Testis (tissue), 5 donors: ENCODE measurements around the gene PBXIP1. TPM values are rescaled to one million over a fixed set of nuclear protein-coding genes. Genes with fewer than 3 reads are reported as not detected.

Source experiments
- DNase-seq: peaks from one replicate; pipeline ENCODE4 v3.0.0-alpha.2; 2019
- H3K27ac ChIP-seq, 2 donors: fragments of 200-600 bp; sonication (generic); one replicate each; pipeline ENCODE4 v1.5.1; 2019
- H3K27me3 ChIP-seq: fragments of 200-600 bp; sonication (generic); one replicate; pipeline ENCODE4 v1.5.1; 2019
- H3K36me3 ChIP-seq: fragments of 200-600 bp; sonication (generic); one replicate; pipeline ENCODE4 v1.5.1; 2017; ENCODE audit warnings: low read depth; ENCODE audit errors: missing control alignments
- H3K4me1 ChIP-seq: fragments of 200-600 bp; sonication (generic); one replicate; pipeline ENCODE4 v1.5.1; 2019
- H3K4me3 ChIP-seq, 2 donors: fragments of 200-600 bp; sonication (generic); one replicate each; pipeline ENCODE4 v1.5.1; 2017 to 2019
- H3K9me3 ChIP-seq: fragments of 200-600 bp; sonication (generic); one replicate; pipeline ENCODE4 v1.5.1; 2017
- POLR2A ChIP-seq: fragments of 450-650 bp; IDR thresholded peaks from one replicate; pipeline ENCODE4 v1.6.1; 2017; ENCODE audit warnings: antibody characterized with exemption, mild to moderate bottlenecking, moderate library complexity
- WGBS, 2 donors: methylation state at CpG; one replicate each; pipeline ENCODE4 v1.1.5; 2018; 5-methylcytosine and 5-hydroxymethylcytosine counted together
- intact Hi-C: fragments of 100-400 bp; cut with DNase I; formaldehyde crosslinking; loops from one replicate; pipeline ENCODE4 v1.15.1; 2023; ENCODE audit warnings: low total_unique reads
- long read RNA-seq, 2 donors: transcript quantifications; one replicate each; lab custom pipeline, GENCODE V29; 2026
- polyA plus RNA-seq: library from polyadenylated mRNA; stranded (reverse); fragments of 350-450 nt; fragmentation: Illumina TruSeq; extraction: RNeasy Lipid Tissue Mini Kit (QIAGEN cat#74804); gene quantifications from one replicate; pipeline ENCODE4 v1.2.3, GENCODE V29; 2014; ENCODE audit warnings: low read depth, low replicate concordance; ENCODE audit not compliant: insufficient read depth
- total RNA-seq, 2 donors: library from RNA; depleted of rRNA; stranded (reverse); fragments of >200 nt; gene quantifications; one replicate each; pipeline ENCODE4 v1.2.3, GENCODE V29; 2016
- TF ChIP-seq, protein P1 (sequence below), 3 experiments: fragments of 450-650 bp in 2 of 3; fragments of 200-600 bp in 1 of 3; sonication (generic) in 1 of 3; IDR thresholded peaks; one replicate each; pipeline ENCODE4 v1.5.1; 2016 to 2019; ENCODE audit warnings: antibody characterized with exemption in 3 of 3, mild to moderate bottlenecking in 2 of 3, moderate library complexity in 1 of 3

PBXIP1 gene, protein sequence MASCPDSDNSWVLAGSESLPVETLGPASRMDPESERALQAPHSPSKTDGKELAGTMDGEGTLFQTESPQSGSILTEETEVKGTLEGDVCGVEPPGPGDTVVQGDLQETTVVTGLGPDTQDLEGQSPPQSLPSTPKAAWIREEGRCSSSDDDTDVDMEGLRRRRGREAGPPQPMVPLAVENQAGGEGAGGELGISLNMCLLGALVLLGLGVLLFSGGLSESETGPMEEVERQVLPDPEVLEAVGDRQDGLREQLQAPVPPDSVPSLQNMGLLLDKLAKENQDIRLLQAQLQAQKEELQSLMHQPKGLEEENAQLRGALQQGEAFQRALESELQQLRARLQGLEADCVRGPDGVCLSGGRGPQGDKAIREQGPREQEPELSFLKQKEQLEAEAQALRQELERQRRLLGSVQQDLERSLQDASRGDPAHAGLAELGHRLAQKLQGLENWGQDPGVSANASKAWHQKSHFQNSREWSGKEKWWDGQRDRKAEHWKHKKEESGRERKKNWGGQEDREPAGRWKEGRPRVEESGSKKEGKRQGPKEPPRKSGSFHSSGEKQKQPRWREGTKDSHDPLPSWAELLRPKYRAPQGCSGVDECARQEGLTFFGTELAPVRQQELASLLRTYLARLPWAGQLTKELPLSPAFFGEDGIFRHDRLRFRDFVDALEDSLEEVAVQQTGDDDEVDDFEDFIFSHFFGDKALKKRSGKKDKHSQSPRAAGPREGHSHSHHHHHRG
- 10 to 100 TPM; 84.1 to 87.1 TPM for total RNA-seq
- polyA plus RNA-seq, result 111 TPM
- long read RNA-seq, donor 1, transcript PBXIP1-202 (11 exons, 3,212 nt), result major isoform, 6 of 41 reads
- long read RNA-seq, donor 1, partial matches to known transcripts, result 35 of 41 reads
- long read RNA-seq, donor 1, other reads (novel, unspliced or antisense), result 0 of 41 reads
- long read RNA-seq, donor 2, transcript PBXIP1-202 (11 exons, 3,212 nt), result major isoform, 7 of 28 reads
- long read RNA-seq, donor 2, partial matches to known transcripts, result 21 of 28 reads
- long read RNA-seq, donor 2, other reads (novel, unspliced or antisense), result 0 of 28 reads

DNA sequence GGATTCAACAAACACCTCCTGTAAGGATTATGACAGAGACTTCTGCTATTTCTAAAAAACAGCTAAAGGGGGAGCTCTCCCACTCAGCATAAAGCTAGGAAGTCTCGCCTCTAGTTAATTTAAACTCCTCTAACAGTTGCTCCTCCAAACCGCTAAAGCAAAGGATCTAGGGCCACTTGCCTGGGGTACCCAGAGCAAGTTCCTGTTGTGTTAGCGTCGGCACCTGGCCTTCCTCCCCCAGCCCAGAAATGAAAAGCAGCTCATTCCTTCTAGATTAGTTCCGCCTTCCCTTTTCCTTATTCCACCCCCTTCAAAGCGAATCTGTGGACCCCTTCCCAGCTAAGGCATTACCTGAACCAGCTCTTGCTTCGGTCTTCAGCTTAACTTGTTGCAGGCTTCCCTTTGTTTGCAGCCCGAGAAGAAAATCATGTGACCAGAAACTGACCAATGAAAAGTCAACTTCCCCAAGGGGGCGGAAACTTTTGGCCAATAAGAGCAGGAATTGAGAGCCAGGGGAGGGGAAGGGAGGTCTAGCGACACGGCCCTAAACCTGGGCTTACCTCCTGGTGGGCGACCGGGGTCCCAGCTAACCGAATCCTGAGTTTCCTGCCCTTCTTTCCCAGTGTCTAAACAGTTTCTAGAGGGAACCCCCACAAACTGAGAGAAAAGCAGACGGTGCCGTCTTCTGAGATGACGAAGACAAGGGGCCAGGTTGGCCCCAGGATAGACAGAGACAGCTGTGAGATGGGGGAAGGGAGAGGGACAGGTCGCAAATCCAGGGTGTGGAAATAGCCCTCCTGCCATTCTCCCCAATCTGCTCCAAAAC, at the start of gene PBXIP1:
Gene PBXIP1 (minus strand): TSS at position 382 of the 826 bp plus-strand sequence. CDS start 2,378 bp downstream, outside the sequence.
- WGBS, 2 donors, result 0% methylated on average over 18 of the region's 18 CpGs
- Histone ChIP-seq H3K27ac (peak within 1 kb of the TSS; percentile 56 to 77), H3K36me3 (no peaks in the 10 kb centered on the region), H3K4me1 (peaks cover 53% of the 10 kb centered on the region), H3K4me3 (peak within 1 kb of the TSS; percentile 60 to 64), H3K9me3 (no peaks in the 10 kb centered on the region), H3K27me3 (no peaks in the 10 kb centered on the region)
- peak; percentile 91 for DNase-seq
- intact Hi-C loops, result no loop called here
- TF ChIP-seq, protein P1, sequence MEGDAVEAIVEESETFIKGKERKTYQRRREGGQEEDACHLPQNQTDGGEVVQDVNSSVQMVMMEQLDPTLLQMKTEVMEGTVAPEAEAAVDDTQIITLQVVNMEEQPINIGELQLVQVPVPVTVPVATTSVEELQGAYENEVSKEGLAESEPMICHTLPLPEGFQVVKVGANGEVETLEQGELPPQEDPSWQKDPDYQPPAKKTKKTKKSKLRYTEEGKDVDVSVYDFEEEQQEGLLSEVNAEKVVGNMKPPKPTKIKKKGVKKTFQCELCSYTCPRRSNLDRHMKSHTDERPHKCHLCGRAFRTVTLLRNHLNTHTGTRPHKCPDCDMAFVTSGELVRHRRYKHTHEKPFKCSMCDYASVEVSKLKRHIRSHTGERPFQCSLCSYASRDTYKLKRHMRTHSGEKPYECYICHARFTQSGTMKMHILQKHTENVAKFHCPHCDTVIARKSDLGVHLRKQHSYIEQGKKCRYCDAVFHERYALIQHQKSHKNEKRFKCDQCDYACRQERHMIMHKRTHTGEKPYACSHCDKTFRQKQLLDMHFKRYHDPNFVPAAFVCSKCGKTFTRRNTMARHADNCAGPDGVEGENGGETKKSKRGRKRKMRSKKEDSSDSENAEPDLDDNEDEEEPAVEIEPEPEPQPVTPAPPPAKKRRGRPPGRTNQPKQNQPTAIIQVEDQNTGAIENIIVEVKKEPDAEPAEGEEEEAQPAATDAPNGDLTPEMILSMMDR (IDR thresholded peaks at IDR 0.05), result peak in 1 of 3 experiments; percentile 11
- TF ChIP-seq POLR2A, result no peak

DNA sequence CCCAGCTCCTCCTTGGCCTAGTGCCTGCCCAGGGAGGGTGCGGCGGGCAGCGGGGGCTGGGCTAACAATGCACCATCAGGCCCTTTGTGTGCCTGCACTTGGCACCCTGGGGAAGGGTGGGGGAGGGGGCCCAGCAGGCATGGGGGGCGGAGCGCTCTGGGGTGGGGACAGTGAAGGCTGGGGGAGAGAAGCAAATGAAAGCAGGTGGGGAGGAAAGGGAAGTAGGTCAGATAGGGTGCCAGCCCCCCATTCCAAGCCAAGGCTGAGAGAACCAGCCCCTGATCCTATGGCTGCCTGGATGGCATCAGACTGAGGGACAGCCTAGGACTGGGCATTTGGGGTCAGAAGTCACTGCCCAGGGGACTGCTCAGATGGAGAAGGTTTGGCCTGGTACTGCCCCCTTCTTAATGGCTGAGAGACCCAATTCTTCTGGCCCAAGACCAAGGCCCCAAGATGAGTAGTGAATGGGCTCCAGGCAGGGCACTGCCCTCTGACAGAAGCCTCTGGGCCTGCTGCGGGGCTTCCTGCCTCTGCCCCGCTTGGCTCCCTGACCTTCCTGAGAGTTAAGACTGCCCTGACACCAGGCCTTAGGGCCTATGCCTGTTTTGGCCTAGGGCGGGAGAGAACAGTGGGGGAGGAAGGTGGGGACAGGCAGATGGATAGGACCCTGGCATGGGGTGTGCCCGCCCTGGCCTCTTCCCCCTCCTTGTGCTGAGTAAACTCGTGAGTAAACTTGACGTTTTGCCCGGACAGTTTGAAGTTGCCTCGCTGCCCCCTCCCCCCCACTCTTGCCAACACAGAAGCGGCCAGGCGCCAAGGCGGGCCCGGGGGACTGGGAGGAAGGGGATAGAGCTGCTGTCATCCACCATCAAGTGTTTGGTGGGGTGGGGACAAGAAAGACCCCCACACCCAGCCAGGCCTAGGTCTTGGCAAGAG, 49.4 kb upstream of the PBXIP1 start:
- TF ChIP-seq POLR2A, result no peak
- TF ChIP-seq, protein P1 (IDR thresholded peaks at IDR 0.05), result no peak
- H3K27ac ChIP-seq, result peak overlapping the region; percentile 91 to 98
- peaks cover 20% of the 10 kb centered on the region for H3K4me1 ChIP-seq
- 65 to 100% methylated on average over 2 to 17 of the region's 17 CpGs for WGBS, 2 donors
- no peaks in the 10 kb centered on the region for H3K9me3 ChIP-seq
- intact Hi-C loops, result no loop called here
- H3K27me3 ChIP-seq, result no peaks in the 10 kb centered on the region
- H3K36me3 ChIP-seq, result no peaks in the 10 kb centered on the region
- DNase-seq, result peak; percentile 45
- no peak overlapping the region for H3K4me3 ChIP-seq

DNA sequence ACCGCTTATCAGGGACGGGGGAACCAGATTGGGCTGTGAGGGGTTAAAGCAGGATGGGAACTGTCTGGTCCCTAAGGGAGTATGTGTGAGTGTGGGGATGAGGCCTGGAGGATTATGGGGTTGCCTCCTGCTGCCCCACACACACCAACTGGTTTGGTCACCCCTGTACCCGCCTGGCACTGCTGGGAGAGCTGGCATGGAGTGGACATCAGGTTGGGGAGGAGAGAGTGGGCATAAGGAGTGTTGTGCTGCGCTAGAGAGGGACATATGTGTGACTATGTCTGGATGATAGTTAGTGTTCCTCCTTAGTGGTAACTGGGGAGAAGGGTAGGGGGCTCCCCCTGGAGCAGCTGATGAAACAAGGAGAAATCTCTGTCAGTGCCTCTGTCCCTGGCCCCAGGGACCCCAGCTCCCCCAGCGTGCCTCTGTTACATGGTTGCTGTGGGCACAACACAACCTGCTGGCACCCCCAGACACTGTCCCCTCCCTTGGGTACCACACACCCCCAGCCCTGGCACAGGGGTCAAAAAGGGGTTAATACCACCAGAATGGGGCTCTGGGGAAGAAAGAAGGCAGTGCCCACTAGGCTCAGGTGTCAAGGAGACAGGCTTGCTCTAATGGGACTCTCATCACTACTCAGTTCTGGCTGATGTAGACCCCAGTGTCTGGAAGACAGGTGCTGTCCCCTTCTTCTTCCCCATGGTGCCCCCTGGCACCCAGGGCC, 48.6 kb upstream of the PBXIP1 start:
- peak overlapping the region; percentile 91 to 98 for H3K27ac ChIP-seq
- peak overlapping the region; percentile 77 to 84 for H3K4me3 ChIP-seq
- H3K9me3 ChIP-seq, result no peaks in the 10 kb centered on the region
- TF ChIP-seq, protein P1 (IDR thresholded peaks at IDR 0.05), result no peak
- no peak for TF ChIP-seq POLR2A
- H3K4me1 ChIP-seq, result peaks cover 28% of the 10 kb centered on the region
- no peak for DNase-seq
- no peaks in the 10 kb centered on the region for H3K36me3 ChIP-seq
- H3K27me3 ChIP-seq, result no peaks in the 10 kb centered on the region
- intact Hi-C loops, result no loop called here
- WGBS, 2 donors, result 21 to 33% methylated on average over 4 to 5 of the region's 5 CpGs
